Colonic mucosa (tissue), 4 donors: ENCODE data around the gene GTSE1. TPM values are rescaled to one million over a fixed set of nuclear protein-coding genes. Genes with fewer than 3 reads are reported as not detected.

Source experiments
- DNase-seq: peaks from one replicate; pipeline ENCODE4 v3.0.0-alpha.2; 2020
- H3K27ac ChIP-seq: fragments of 200-600 bp; one replicate; pipeline ENCODE4 v1.8.0; 2021
- H3K27me3 ChIP-seq: fragments of 200-600 bp; one replicate; pipeline ENCODE4 v1.8.0; 2021
- H3K36me3 ChIP-seq: fragments of 200-600 bp; one replicate; pipeline ENCODE4 v1.8.0; 2021
- H3K4me1 ChIP-seq: fragments of 200-600 bp; one replicate; pipeline ENCODE4 v1.8.0; 2021; ENCODE audit warnings: mild to moderate bottlenecking
- H3K4me3 ChIP-seq: fragments of 200-600 bp; one replicate; pipeline ENCODE4 v1.8.0; 2021
- H3K9ac ChIP-seq, 2 donors: one replicate each; pipeline ENCODE4 v1.7.0; 2013; ENCODE audit warnings: control low read depth in 2 of 2, low read depth in 2 of 2, low read length in 2 of 2
- H3K9me3 ChIP-seq: fragments of 200-600 bp; one replicate; pipeline ENCODE4 v1.8.0; 2021
- CTCF ChIP-seq: fragments of 200-600 bp; IDR thresholded peaks from one replicate; pipeline ENCODE4 v1.8.0; 2022; ENCODE audit warnings: antibody characterized with exemption, mild to moderate bottlenecking
- intact Hi-C: fragments of 100-400 bp; cut with DNase I; formaldehyde crosslinking; loops from one replicate; pipeline ENCODE4 v1.14.1; 2022
- total RNA-seq, 2 donors: library from RNA; stranded (reverse); fragmentation: NEBNext Ultra II Directional in 1 of 2; extraction: Animal tissue kit (Norgen Biotek cat#: 25700) in 1 of 2; gene quantifications; one replicate each; pipeline ENCODE4 v1.2.1, GENCODE V29; 2021
- donor health status: healthy.
- donor health status: DM: no; HTN: no; CAD: no.
- donor health status: DM: no; HTN: no; CAD: no.

GTSE1 gene
- total RNA-seq, 2 donors from 2014 or later, result 7.8 to 38.8 TPM

GRCh38 chr22:46320716-46321386, 24.2 kb downstream of the GTSE1 start:
- no peak for TF ChIP-seq CTCF
- H3K9ac ChIP-seq, result no peak overlapping the region
- DNase-seq, result no peak
- intact Hi-C loops, result no loop called here
- no peak overlapping the region for H3K4me3 ChIP-seq
- H3K4me1 ChIP-seq, result no peaks in the 10 kb centered on the region
- no peaks in the 10 kb centered on the region for H3K9me3 ChIP-seq
- no peaks in the 10 kb centered on the region for H3K36me3 ChIP-seq
- H3K27me3 ChIP-seq, result no peaks in the 10 kb centered on the region
- no peak overlapping the region for H3K27ac ChIP-seq

DNA sequence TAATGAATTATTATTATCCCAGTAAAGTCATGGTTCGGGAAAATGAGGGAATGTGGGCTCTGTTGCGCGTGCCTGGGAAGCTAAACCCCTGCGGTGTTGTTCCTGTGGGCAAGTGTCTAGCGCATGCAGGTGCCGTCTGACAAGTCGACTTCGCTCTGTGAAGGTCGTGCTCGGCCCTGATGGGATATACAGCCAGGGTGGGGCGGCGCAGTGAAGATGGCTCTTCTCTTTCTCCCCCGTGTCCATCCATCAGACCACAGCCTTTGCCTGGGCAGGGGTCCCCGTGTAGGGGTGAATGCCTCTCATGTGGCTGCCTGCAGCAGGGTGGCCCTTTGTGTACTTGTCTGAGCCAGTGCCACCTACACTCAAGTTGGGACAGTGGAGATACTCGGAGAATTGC, 26.0 kb downstream of the GTSE1 start:
- Histone ChIP-seq H3K27ac (no peak overlapping the region), H3K9ac (no peak overlapping the region), H3K9me3 (no peaks in the 10 kb centered on the region), H3K4me3 (no peak overlapping the region), H3K36me3 (no peaks in the 10 kb centered on the region), H3K4me1 (no peaks in the 10 kb centered on the region), H3K27me3 (no peaks in the 10 kb centered on the region)
- no peak for DNase-seq
- TF ChIP-seq CTCF, result no peak
- intact Hi-C loops, result no loop called here

DNA sequence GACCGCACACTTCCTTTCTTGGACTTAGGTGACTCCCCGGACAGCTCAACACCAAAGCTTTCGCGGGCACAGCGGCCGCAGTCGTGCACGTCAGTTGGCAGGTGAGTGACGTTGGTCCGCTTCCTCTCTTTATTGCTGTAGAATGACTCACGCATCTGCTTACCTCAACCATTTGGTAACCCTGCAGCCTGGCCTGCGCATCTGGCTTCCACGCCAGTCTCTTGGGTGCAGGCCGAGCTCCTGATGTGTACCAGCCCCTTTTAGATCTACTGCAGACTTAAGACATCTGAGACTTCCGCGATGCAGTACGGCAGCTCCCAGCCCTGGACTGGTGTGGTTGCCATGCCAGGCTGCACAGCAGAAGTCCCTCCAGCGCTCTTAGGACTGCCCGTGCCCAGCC, 26.5 kb downstream of the GTSE1 start:
- TF ChIP-seq CTCF, result no peak
- no peaks in the 10 kb centered on the region for H3K36me3 ChIP-seq

GRCh38 chr22:46326066-46326680, 29.5 kb downstream of the GTSE1 start:
- TF ChIP-seq CTCF, result no peak
- Histone ChIP-seq H3K9ac (no peak overlapping the region), H3K4me1 (no peaks in the 10 kb centered on the region), H3K4me3 (no peak overlapping the region), H3K27ac (no peak overlapping the region), H3K36me3 (no peaks in the 10 kb centered on the region), H3K27me3 (no peaks in the 10 kb centered on the region), H3K9me3 (no peaks in the 10 kb centered on the region)
- intact Hi-C loops, result no loop called here
- DNase-seq, result no peak

More for the DNA sequence above, 26.5 kb downstream of the GTSE1 start:
- no peaks in the 10 kb centered on the region for H3K4me1 ChIP-seq
- no peak overlapping the region for H3K4me3 ChIP-seq
- H3K27me3 ChIP-seq, result no peaks in the 10 kb centered on the region
- no peak overlapping the region for H3K9ac ChIP-seq
- no peak for DNase-seq
- H3K9me3 ChIP-seq, result no peaks in the 10 kb centered on the region
- intact Hi-C loops, result no loop called here
- H3K27ac ChIP-seq, result no peak overlapping the region

DNA sequence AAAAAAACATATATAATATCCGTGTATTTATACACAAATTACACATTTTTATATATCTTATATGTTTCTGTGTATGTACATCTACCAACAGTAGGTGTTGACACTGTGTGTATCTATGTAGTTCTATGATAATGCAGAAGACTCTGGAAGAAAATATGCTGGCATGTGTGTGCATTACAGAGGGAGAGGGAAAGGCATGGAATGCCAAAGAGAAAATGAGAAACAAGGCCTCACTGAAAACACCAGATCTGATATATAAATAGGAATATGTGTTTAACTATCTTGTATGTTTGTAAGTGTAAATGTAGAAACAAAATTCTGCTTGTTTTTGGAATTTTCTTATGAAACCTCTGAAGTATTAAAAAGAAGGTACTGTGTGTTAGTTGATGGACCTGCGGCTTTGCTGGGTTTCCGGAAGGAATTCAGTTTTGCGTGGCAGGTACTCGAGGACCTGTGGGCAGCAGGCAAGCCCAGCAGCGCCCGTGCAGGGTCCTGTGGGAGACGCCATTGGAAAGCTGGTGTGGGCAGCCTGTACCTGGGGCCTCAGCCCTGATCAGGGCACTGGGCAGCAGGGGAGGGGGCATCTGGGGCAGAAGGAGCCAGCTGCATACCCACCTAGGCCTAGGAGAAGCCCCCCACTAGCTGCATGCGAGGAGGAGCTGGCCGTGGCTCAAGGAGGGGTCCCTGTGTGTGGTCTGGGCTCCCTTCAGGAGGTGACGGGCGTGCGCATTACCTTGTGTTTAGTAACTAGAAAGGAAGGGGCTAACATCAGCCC, 31.2 kb downstream of the GTSE1 start:
- no peak for DNase-seq
- H3K4me1 ChIP-seq, result no peaks in the 10 kb centered on the region
- H3K4me3 ChIP-seq, result no peak overlapping the region
- intact Hi-C loops, result no loop called here
- no peaks in the 10 kb centered on the region for H3K9me3 ChIP-seq
- H3K27ac ChIP-seq, result no peak overlapping the region
- no peak for TF ChIP-seq CTCF
- no peak overlapping the region for H3K9ac ChIP-seq
- H3K36me3 ChIP-seq, result no peaks in the 10 kb centered on the region
- no peaks in the 10 kb centered on the region for H3K27me3 ChIP-seq
